Measurements from ENCODE around the gene TP53BP2. TPM values are rescaled to one million over a fixed set of nuclear protein-coding genes. Genes with fewer than 3 reads are reported as not detected.
"Not testable (repeated sequence)": the region's sequence is repeated elsewhere in the genome, so short reads cannot be mapped to it uniquely, and the experiment has no call there.

Gene TP53BP2
- total RNA-seq, 2 donors from 2014 or later = 122 to 174 TPM

DNA sequence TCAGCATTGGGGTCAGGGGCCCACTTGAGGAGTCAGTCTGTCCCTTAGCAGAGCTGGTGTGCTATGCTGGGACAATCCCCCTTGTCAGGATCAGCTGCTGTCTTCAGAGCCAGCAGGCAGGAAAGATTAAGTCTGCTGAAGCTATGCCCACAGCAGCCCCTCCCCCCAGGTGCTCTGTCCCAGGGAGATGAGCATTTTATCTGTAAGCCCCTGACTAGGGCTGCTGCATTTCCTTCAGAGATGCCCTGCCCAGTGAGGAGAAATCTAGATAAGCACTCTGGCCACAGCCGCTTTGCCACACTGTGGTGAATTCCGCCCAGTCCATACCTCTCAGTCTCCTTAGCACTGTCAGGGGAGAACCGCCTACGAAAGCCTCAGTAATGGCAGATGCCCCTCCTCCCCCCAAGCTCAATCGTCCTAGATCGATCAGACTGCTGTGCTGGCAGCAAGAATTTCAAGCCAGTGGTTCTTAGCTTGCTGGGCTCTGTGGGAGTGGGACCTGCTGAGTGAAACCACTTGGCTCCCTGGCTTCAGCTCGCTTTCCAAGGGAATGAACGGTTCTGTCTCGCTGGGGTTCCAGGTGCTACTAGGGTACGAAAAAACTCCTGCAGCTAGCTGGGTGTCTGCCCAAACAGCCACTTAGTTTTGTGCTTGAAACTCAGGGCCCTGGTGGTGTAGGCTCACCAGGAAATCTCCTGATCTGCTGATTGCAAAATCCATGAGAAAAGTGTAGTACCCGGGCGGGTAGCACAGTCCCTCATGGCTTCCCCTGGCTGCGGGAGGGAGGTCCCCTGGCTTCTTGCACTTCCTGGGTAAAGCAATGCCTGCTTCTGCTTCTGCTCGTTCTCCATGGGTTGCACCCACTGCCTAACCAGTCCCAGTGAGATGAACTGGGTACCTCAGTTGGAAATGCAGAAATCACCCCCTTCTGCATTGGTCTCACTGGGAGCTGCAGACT is 25.1 kb upstream of the TP53BP2 start:
- peak in 1 of 2 donors; percentile 38 for ATAC-seq
- peaks cover 36 to 37% of the 10 kb centered on the region in 2 donors for H3K27me3 Mint-ChIP-seq
- DNase-seq (ENCODE audit: low spot score) = no peak
- no peaks in the 10 kb centered on the region for H3K9me3 Mint-ChIP-seq
- H3K4me1 Mint-ChIP-seq (ENCODE audit: low read depth in 2 of 2) = no peaks in the 10 kb centered on the region
- H3K4me3 Mint-ChIP-seq = no peak overlapping the region
- no peaks in the 10 kb centered on the region for H3K36me3 Mint-ChIP-seq
- H3K27ac Mint-ChIP-seq = no peak overlapping the region

DNA sequence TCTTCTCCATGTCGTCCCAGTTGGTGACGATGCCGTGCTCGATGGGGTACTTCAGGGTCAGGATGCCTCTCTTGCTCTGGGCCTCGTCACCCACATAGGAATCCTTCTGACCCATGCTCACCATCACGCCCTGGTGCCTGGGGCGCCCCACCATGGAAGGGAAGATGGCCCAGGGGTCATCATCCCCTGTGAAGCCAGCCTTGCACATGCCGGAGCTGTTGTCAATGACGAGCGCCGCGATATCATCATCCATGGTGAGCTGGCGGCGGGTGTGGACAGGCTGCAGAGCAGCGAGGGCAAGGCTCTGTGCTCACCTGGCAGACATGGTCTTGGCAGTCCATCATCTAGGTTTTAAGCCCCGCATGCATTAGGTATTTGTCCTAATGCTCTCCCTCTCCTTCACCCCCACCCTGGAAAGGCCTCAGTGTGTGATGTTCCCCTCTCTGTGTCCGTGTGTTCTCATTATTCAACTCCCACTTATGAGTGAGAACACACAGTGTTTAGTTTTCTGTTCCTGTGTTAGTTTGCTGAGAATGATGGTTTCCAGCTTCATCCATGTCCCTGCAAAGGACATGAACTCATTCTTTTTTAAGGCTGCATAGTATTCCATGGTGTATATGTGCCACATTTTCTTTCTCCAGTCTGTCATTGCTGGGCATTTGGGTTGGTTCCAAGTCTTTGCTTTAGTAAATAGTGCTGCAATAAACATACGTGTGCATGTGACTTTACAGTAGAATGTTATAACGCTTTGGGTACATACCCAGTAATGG is 19.0 kb upstream of the TP53BP2 start:
- peak in 1 of 2 donors; percentile 49 for ATAC-seq
- not testable (repeated sequence) for H3K27ac Mint-ChIP-seq; H3K9me3 Mint-ChIP-seq; H3K36me3 Mint-ChIP-seq; H3K4me1 Mint-ChIP-seq (ENCODE audit: low read depth in 2 of 2); H3K4me3 Mint-ChIP-seq; DNase-seq (ENCODE audit: low spot score)
- peaks cover 27 to 34% of the 10 kb centered on the region in 2 donors for H3K27me3 Mint-ChIP-seq

DNA sequence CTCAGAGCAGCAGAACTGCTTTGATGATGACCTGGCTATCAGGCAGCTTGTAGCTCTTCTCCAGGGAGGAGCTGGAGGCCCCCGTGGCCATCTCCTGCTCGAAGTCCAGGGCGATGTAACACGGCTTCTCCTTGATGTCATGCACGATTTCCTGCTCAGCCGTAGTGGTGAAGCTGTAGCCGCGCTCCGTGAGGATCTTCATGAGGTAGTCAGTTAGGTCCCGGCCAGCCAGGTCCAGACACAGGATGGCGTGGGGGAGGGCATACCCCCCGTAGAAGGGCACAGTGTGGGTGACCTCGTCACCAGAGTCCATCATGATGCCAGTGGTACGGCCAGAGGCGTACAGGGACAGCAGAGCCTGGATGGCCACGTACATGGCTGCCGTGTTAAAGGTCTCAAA is 18.3 kb upstream of the TP53BP2 start:
- peak in 1 of 2 donors; percentile 11 for ATAC-seq
- no peak overlapping the region for H3K27ac Mint-ChIP-seq
- no peaks in the 10 kb centered on the region for H3K4me1 Mint-ChIP-seq (ENCODE audit: low read depth in 2 of 2)
- no peaks in the 10 kb centered on the region for H3K36me3 Mint-ChIP-seq
- H3K27me3 Mint-ChIP-seq = peaks cover 29 to 35% of the 10 kb centered on the region in 2 donors
- DNase-seq (ENCODE audit: low spot score) = no peak
- no peak overlapping the region for H3K4me3 Mint-ChIP-seq
- H3K9me3 Mint-ChIP-seq = no peaks in the 10 kb centered on the region

DNA sequence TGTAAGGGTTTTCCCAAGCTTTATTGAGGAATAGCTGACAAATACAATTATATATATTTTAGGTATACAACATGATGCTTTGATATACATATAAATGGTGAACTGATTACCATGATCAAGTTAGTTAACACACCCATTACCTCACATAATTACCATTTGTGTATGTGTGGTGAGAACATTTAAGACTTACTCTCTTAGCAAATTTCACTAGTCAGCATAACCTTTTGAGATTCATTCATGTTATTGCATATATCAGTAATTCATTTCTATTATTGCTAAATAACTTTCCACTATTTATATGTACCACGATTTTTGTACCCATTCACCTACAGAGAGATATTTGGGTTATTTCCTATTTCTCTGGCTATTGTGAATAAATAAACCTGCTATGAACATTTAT is 16.2 kb upstream of the TP53BP2 start:
- no peak for DNase-seq (ENCODE audit: low spot score)
- H3K9me3 Mint-ChIP-seq = no peaks in the 10 kb centered on the region
- H3K4me1 Mint-ChIP-seq (ENCODE audit: low read depth in 2 of 2) = no peaks in the 10 kb centered on the region
- ATAC-seq = no peak
- H3K36me3 Mint-ChIP-seq = no peaks in the 10 kb centered on the region
- no peak overlapping the region for H3K4me3 Mint-ChIP-seq
- H3K27ac Mint-ChIP-seq = no peak overlapping the region
- peaks cover 12 to 19% of the 10 kb centered on the region in 2 donors for H3K27me3 Mint-ChIP-seq

DNA sequence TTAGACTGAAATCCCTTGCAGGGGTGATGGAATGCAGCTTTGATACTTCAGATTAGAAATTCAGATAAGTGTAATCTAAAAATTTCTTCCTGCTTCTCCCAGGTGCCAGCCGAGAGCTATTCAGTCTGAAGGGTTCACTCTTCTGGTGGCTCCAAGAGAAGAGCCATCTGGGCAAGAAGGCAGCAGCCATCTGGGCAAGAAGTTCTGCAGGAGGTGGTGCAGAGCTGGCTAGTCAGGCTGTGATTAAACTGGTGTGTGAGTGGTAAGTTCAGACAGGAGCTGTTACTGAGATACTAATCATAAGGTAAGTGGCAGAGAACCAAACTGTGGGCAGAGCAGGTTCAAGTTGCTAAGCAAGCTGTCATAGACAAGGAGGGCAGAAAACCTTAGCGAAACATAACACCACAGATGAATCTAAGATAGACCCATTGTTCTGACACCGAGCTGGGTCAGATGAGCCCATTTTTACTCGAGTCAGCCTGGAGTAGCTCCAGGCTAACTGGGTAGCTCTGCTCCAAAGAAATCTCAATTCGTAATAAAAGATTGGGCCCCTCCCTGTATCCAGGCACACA is 14.4 kb upstream of the TP53BP2 start:
- DNase-seq (ENCODE audit: low spot score) (no peak), ATAC-seq (peak in 1 of 2 donors; percentile 15)
- H3K4me3 Mint-ChIP-seq = no peak overlapping the region
- H3K27me3 Mint-ChIP-seq = peaks cover 8 to 9% of the 10 kb centered on the region in 2 donors
- no peak overlapping the region for H3K27ac Mint-ChIP-seq
- no peaks in the 10 kb centered on the region for H3K36me3 Mint-ChIP-seq
- H3K4me1 Mint-ChIP-seq (ENCODE audit: low read depth in 2 of 2) = no peaks in the 10 kb centered on the region
- no peaks in the 10 kb centered on the region for H3K9me3 Mint-ChIP-seq

DNA sequence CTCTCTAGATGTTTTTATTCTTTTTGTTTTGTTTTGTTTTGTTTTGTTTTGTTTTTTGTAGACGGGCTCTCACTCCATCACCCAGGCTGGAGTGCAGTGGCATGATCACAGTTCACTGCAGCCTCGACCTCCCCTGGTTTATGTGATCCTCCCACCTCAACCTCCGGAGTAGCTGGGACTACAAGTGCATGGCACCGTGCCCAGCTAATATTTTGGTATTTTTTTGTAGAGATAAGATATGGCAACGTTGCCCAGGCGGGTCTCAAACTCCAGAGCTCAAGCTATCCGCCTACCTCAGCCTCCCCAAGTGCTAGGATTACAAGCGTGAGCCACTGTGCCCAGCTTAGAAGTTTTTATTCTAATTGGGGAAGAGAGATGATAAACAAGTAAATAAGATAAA is 13.3 kb upstream of the TP53BP2 start:
- no peak overlapping the region for H3K27ac Mint-ChIP-seq
- no peaks in the 10 kb centered on the region for H3K36me3 Mint-ChIP-seq
- no peaks in the 10 kb centered on the region for H3K9me3 Mint-ChIP-seq
- H3K27me3 Mint-ChIP-seq = peaks cover 8 to 9% of the 10 kb centered on the region in 2 donors
- DNase-seq (ENCODE audit: low spot score) (no peak), ATAC-seq (no peak)
- no peaks in the 10 kb centered on the region for H3K4me1 Mint-ChIP-seq (ENCODE audit: low read depth in 2 of 2)
- H3K4me3 Mint-ChIP-seq = no peak overlapping the region

DNA sequence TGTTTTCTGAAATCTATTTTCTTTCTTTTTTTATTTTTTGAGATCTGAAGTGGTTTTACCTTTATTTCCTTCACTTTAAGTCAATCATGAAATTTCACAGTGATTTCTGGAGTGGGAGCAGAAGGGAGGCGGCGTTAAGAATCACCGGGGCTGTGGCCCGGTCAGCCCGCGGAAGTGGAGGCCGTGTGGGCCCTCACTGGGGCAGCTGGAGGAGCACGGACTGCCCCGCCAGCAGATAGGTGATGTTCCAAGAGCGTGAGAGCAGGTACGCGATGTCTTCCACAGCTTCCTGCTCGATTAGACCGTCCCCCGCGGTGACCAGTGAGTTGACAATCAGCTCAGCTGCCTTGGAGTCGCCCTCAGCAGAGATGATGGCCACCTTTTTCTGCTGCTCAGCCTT is 10.6 kb upstream of the TP53BP2 start:
- Mint-ChIP-seq H3K9me3 (no peaks in the 10 kb centered on the region), H3K4me3 (no peak overlapping the region), H3K36me3 (no peaks in the 10 kb centered on the region), H3K27ac (no peak overlapping the region), H3K4me1 (ENCODE audit: low read depth in 2 of 2) (peaks cover 5 to 8% of the 10 kb centered on the region in 2 donors), H3K27me3 (peaks cover 15 to 16% of the 10 kb centered on the region in 2 donors)
- DNase-seq (ENCODE audit: low spot score) (no peak), ATAC-seq (no peak)

DNA sequence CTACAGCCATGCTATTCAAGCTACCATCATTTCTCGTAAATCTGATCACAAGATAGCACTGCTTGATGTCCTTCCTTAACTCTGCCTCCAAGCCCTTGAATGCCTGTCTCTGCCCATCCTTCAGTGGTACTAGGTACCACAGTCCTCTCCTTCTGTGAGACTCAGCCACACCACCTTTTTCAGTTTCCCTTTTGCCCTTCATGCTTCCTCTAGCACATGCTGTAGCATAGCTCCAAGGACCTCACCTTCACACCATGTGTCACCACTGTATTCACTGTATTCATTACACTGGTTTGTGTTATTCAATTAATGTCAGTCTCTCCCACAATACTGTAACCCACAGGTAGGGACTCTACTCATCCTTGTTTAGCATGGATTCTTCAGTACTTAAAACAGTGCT is 8.0 kb upstream of the TP53BP2 start:
- no peak for DNase-seq (ENCODE audit: low spot score)
- ATAC-seq = no peak
- H3K27ac Mint-ChIP-seq = no peak overlapping the region
- H3K9me3 Mint-ChIP-seq = peaks cover under 1% of the 10 kb centered on the region
- no peak overlapping the region for H3K4me3 Mint-ChIP-seq
- peaks cover 5 to 12% of the 10 kb centered on the region in 2 donors for H3K4me1 Mint-ChIP-seq (ENCODE audit: low read depth in 2 of 2)
- no peaks in the 10 kb centered on the region for H3K36me3 Mint-ChIP-seq
- peaks cover 7 to 17% of the 10 kb centered on the region in 2 donors for H3K27me3 Mint-ChIP-seq

DNA sequence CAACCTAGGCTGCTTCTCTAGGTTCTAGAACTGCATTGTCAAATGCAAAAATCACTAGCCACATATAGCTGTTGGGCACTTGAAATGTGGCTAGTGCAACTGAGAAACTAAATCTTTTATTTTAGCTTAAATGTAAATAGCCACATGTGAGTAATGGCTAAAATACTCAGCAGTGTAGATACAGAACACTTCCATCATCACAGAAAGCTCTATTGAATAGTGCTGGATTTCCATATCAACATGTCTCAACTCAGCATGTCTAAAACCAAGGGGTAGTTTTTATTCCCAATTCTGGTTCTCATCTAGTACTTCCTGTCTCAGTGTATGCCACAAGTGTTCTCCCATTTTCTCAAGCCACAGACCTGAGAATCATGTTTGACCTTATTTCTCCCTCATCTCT is 7.5 kb upstream of the TP53BP2 start:
- no peak for ATAC-seq

DNA sequence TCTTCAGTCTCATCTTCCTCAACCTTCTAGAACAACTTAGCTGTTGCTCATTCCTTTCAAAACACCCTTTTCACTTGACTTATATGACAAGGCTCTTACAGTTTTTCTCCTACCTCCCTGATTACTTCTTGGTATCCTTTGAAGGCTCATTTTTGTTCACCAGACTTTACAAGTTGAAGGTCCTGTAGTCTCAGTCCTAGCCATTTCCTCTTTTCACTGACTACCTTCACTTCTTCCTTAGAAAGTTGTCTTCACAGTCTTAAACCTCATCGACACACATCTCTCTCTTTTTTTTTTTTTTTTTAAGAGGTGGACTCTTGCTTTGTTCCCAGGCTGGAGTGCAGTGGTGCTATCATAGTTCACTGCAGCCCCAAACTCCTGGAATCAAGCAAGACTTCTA is 6.6 kb upstream of the TP53BP2 start:
- H3K9me3 Mint-ChIP-seq = peaks cover 4% of the 10 kb centered on the region
- ATAC-seq = no peak
- no peak overlapping the region for H3K4me3 Mint-ChIP-seq
- peaks cover 7 to 17% of the 10 kb centered on the region in 2 donors for H3K27me3 Mint-ChIP-seq
- no peak overlapping the region for H3K27ac Mint-ChIP-seq
- no peak for DNase-seq (ENCODE audit: low spot score)
- no peaks in the 10 kb centered on the region for H3K36me3 Mint-ChIP-seq
- peaks cover 13 to 22% of the 10 kb centered on the region in 2 donors for H3K4me1 Mint-ChIP-seq (ENCODE audit: low read depth in 2 of 2)

More for the DNA sequence above, 7.5 kb upstream of the TP53BP2 start:
- DNase-seq (ENCODE audit: low spot score) = no peak
- peaks cover 4% of the 10 kb centered on the region for H3K9me3 Mint-ChIP-seq
- H3K4me3 Mint-ChIP-seq = no peak overlapping the region
- peaks cover 5 to 15% of the 10 kb centered on the region in 2 donors for H3K4me1 Mint-ChIP-seq (ENCODE audit: low read depth in 2 of 2)
- no peak overlapping the region for H3K27ac Mint-ChIP-seq
- peaks cover 7 to 17% of the 10 kb centered on the region in 2 donors for H3K27me3 Mint-ChIP-seq
- no peaks in the 10 kb centered on the region for H3K36me3 Mint-ChIP-seq

DNA sequence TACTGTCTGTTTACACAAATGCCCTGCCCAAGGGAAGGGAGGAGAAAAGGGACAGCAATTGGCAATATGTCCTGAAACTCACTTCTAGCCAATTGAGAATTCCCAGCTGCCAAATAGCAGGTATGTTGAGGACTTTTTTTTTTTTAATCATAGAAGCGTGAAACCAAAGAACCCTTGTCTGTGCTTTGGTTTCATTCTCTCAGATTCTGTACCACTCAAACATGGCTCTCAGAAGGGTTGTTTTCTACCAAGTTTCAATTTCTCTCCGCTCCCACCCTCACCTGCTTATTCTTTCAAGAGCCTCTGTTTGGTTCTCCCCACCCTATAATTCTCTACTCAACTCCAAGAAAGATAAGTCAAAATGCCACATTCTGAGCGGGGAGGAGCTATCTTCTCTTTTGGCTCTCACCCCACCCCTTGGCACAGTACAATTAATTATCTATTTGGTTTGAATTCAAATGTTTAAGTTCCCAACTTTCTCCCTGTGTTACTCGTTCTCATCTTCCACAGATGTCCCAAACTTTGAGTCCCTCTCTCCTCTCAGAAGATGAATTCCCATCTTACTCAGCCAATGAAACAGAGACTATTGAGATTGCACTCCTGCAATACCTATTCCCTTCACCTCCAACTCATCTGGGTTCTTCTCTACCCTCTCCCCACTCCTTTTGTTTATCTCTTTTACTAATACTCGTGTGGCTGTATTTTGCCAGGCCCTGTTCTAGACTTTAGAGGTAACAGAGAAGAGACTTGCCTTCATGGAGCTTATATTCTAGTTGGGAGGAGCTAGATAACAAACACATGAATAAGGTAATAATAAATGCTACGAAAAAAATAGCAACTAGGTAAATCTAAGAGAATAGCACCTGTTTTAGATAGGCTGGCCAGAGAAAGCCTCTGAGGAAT is 3.9 kb upstream of the TP53BP2 start:
- no peak for ATAC-seq
- H3K4me1 Mint-ChIP-seq (ENCODE audit: low read depth in 2 of 2) = peaks cover 28 to 31% of the 10 kb centered on the region in 2 donors
- no peak for DNase-seq (ENCODE audit: low spot score)
- H3K9me3 Mint-ChIP-seq = peaks cover 4% of the 10 kb centered on the region
- no peak overlapping the region for H3K4me3 Mint-ChIP-seq
- H3K27me3 Mint-ChIP-seq = peaks cover 7 to 17% of the 10 kb centered on the region in 2 donors
- peaks cover 5% of the 10 kb centered on the region for H3K36me3 Mint-ChIP-seq
- no peak overlapping the region for H3K27ac Mint-ChIP-seq

DNA sequence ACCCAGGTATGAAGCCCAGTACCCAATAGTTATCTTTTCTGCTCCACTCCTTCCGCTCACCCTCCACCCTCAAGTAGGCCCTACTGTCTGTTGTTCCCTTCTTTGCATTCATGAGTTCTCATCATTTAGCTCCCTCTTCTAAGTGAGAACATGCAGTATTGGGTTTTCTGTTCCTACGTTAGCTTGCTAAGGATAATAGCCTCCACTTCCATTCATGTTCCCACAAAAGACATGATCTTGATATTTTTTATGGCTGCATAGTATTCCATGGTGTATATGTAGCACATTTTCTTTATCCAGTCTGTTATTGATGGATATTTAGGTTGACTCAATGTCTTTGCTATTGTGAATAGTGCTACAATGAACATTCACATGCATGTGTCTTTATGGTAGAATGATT is 2.8 kb upstream of the TP53BP2 start:
- peaks cover 3 to 14% of the 10 kb centered on the region in 2 donors for H3K27me3 Mint-ChIP-seq
- peaks cover 5% of the 10 kb centered on the region for H3K36me3 Mint-ChIP-seq
- no peak overlapping the region for H3K4me3 Mint-ChIP-seq
- no peak overlapping the region for H3K27ac Mint-ChIP-seq
- ATAC-seq (no peak), DNase-seq (ENCODE audit: low spot score) (no peak)
- peaks cover 4% of the 10 kb centered on the region for H3K9me3 Mint-ChIP-seq
- H3K4me1 Mint-ChIP-seq (ENCODE audit: low read depth in 2 of 2) = peaks cover 33 to 34% of the 10 kb centered on the region in 2 donors

All from natural killer cell treated with Interleukin-12 subunit alpha and Interleukin-12 subunit beta and Interleukin-15 and Interleukin-18, amount 100 ng/mL, for 72 hours (primary cell).